Karpas-422 (cell line): ENCODE data around the gene NDUFB7. TPM values are rescaled to one million over a fixed set of nuclear protein-coding genes. Genes with fewer than 3 reads are reported as not detected.

Experiments used
- DNase-seq: peaks from one replicate; pipeline ENCODE4 v3.0.0-alpha.2; 2015
- H2AFZ ChIP-seq: fragments of 200-600 bp; sonication (generic); 2 replicates; pipeline ENCODE4 v1.6.1; 2014; ENCODE audit warnings: antibody characterized with exemption, low read length, mixed read lengths
- H3K27ac ChIP-seq: fragments of 200-600 bp; sonication (generic); 2 replicates; pipeline ENCODE4 v1.5.1; 2014; ENCODE audit warnings: mild to moderate bottlenecking, low read length, moderate library complexity
- H3K27me3 ChIP-seq: fragments of 200-600 bp; sonication (generic); 2 replicates; pipeline ENCODE4 v1.6.1; 2014; ENCODE audit warnings: low read length, mixed read lengths
- H3K36me3 ChIP-seq: fragments of 200-600 bp; sonication (generic); 2 replicates; pipeline ENCODE4 v1.6.1; 2014; ENCODE audit warnings: low read length, mixed read lengths; ENCODE audit not compliant: insufficient read depth
- H3K4me1 ChIP-seq: fragments of 200-600 bp; sonication (generic); 2 replicates; pipeline ENCODE4 v1.6.1; 2014; ENCODE audit warnings: mild to moderate bottlenecking, low read length, mixed read lengths
- H3K4me2 ChIP-seq: fragments of 200-600 bp; sonication (generic); 2 replicates; pipeline ENCODE4 v1.6.1; 2014; ENCODE audit warnings: low read length, low read depth, mild to moderate bottlenecking; ENCODE audit not compliant: poor library complexity, severe bottlenecking
- H3K4me3 ChIP-seq: fragments of 200-600 bp; sonication (generic); 2 replicates; pipeline ENCODE4 v1.5.1; 2014; ENCODE audit warnings: mild to moderate bottlenecking, antibody characterized with exemption, low read length, mixed read lengths
- H3K79me2 ChIP-seq: fragments of 200-600 bp; sonication (generic); 2 replicates; pipeline ENCODE4 v1.6.1; 2014; ENCODE audit warnings: mild to moderate bottlenecking, low read length, mixed read lengths
- H3K9ac ChIP-seq: fragments of 200-600 bp; sonication (generic); 2 replicates; pipeline ENCODE4 v1.6.0; 2014; ENCODE audit warnings: low read length
- H3K9me2 ChIP-seq: fragments of 200-600 bp; sonication (generic), shearing (Covaris generic); replicated peaks from 2 replicates; pipeline ENCODE4 v1.6.0; 2014; ENCODE audit warnings: mild to moderate bottlenecking, low read length, moderate library complexity; ENCODE audit not compliant: insufficient read depth
- H3K9me3 ChIP-seq: fragments of 300-700, 200-600 bp; sonication (generic); 2 replicates; pipeline ENCODE4 v1.6.1; 2014; ENCODE audit warnings: low read length, mixed read lengths
- H4K20me1 ChIP-seq: fragments of 200-600 bp; sonication (generic); 2 replicates; pipeline ENCODE4 v1.6.1; 2014; ENCODE audit warnings: mild to moderate bottlenecking, antibody characterized with exemption, low read length, low read depth; ENCODE audit not compliant: insufficient read depth
- total RNA-seq: library from RNA; depleted of rRNA; stranded (reverse); fragments of >200 nt; shearing (Covaris generic); gene quantifications from 2 replicates; pipeline ENCODE4 v1.2.3, GENCODE V29; 2014; ENCODE audit warnings: low replicate concordance

Gene NDUFB7
- total RNA-seq, 1 experiment from 2014 or later = 230 TPM

DNA sequence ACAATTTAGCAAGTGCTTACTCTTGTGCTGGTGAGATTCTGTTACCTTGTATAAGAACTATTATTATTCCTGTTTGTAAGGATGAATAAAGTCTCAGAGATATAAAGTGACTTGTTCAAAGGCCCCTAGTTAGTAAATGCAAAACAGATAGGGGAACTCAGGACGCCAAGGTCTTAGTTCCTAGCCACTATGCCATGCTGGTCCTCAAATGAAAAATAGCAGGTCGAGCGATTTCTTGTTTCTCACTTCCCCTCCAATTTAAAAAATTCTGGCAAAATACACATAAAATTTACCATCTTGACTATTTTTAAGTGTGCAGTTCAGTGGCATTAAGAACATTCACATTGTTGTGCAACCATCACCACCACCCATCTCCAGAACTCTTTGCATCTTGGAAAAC is 41.4 kb downstream of the NDUFB7 start:
- Histone ChIP-seq H3K9ac (peak overlapping the region; percentile 84), H4K20me1 (no peaks in the 10 kb centered on the region), H3K79me2 (peaks cover 48% of the 10 kb centered on the region), H3K27me3 (no peaks in the 10 kb centered on the region), H3K36me3 (no peaks in the 10 kb centered on the region), H3K9me3 (no peaks in the 10 kb centered on the region), H3K4me3 (peak overlapping the region; percentile 91), H3K4me2 (peak overlapping the region; percentile 92), H3K9me2 (no peaks in the 10 kb centered on the region), H3K4me1 (peaks cover 20% of the 10 kb centered on the region), H2AFZ (no peak overlapping the region), H3K27ac (peak overlapping the region; percentile 72)
- DNase-seq = peak; percentile 62

DNA sequence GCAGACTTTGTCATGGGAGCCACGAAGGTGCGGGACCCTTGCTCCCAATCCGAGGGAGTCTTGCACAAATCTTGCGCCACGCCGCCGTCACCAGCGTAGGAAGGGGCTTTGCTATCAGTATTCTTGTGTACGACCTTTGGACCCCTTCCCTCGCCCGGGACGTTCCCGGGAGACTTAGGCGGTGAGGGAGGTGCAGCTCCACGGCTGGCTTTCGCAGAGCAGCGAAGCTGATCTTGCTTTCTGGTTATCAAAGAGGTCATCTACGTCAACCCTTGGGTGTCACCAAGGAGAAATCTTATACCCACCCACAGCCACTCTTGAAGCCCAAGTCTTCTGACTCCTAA is 41.9 kb downstream of the NDUFB7 start:
- peak; percentile 72 for DNase-seq
- H2AFZ ChIP-seq = peak overlapping the region; percentile 50; the same call in 1 of the 2 replicates
- no peaks in the 10 kb centered on the region for H3K9me2 ChIP-seq
- H3K79me2 ChIP-seq = peaks cover 48% of the 10 kb centered on the region
- peak overlapping the region; percentile 91 for H3K4me3 ChIP-seq
- peak overlapping the region; percentile 84 for H3K9ac ChIP-seq
- H3K27ac ChIP-seq = peak overlapping the region; percentile 72
- peaks cover 20% of the 10 kb centered on the region for H3K4me1 ChIP-seq
- no peaks in the 10 kb centered on the region for H3K9me3 ChIP-seq
- H4K20me1 ChIP-seq = no peaks in the 10 kb centered on the region
- H3K27me3 ChIP-seq = no peaks in the 10 kb centered on the region
- peak overlapping the region; percentile 92 for H3K4me2 ChIP-seq
- H3K36me3 ChIP-seq = no peaks in the 10 kb centered on the region

DNA sequence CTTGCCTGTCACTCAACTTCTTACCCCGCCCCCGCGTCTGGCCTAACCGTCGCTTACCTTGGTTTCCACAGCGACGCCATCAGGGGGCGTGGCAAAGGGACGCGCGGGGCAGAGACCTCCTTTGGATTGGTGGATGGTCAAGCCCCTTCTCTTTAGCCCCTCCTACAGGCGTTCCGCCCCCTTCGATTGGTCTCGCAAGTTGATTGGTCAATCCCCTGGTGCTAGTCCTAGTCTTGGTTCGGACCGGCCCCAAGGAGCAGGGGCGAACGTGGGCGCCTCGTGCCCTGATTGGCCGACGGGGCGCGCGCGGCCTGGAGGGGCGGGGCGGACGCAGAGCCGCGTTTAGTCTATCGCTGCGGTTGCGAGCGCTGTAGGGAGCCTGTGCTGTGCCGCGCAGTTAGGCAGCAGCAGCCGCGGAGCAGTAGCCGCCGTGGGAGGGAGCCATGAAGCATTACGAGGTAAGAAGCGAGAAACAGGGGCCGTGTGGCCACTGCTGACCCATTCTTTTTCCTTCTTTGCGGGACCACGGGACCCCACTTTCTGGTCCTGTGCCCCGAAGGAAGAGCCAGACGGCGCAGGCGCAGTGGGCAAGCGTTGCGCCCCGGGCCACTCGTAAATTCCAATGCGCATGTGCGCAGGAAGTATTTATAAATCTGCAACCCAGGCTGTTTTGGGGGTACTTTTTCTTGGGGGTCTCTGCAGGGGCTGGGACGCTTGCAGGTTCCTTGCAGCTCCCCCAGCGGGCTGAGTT is 42.4 kb downstream of the NDUFB7 start, which contains the start of gene TECR:
Gene TECR, plus strand, starts transcription at position 341 of the 751 bp plus-strand sequence. Its CDS starts 103 bp downstream, at position 444.
- peak within 1 kb of the TSS; percentile 92 for H3K4me2 ChIP-seq
- no peaks in the 10 kb centered on the region for H3K9me2 ChIP-seq
- H4K20me1 ChIP-seq = no peaks in the 10 kb centered on the region
- H3K27me3 ChIP-seq = no peaks in the 10 kb centered on the region
- peak within 1 kb of the TSS; percentile 91 for H3K4me3 ChIP-seq
- peak within 1 kb of the TSS; percentile 72 for H3K27ac ChIP-seq
- peak within 1 kb of the TSS; percentile 84 for H3K9ac ChIP-seq
- peaks cover 43% of the 10 kb centered on the region for H3K79me2 ChIP-seq
- no peaks in the 10 kb centered on the region for H3K9me3 ChIP-seq
- peak; percentile 100 for DNase-seq
- peaks cover 20% of the 10 kb centered on the region for H3K4me1 ChIP-seq
- H2AFZ ChIP-seq = peak within 1 kb of the TSS; percentile 84
- H3K36me3 ChIP-seq = no peaks in the 10 kb centered on the region

DNA sequence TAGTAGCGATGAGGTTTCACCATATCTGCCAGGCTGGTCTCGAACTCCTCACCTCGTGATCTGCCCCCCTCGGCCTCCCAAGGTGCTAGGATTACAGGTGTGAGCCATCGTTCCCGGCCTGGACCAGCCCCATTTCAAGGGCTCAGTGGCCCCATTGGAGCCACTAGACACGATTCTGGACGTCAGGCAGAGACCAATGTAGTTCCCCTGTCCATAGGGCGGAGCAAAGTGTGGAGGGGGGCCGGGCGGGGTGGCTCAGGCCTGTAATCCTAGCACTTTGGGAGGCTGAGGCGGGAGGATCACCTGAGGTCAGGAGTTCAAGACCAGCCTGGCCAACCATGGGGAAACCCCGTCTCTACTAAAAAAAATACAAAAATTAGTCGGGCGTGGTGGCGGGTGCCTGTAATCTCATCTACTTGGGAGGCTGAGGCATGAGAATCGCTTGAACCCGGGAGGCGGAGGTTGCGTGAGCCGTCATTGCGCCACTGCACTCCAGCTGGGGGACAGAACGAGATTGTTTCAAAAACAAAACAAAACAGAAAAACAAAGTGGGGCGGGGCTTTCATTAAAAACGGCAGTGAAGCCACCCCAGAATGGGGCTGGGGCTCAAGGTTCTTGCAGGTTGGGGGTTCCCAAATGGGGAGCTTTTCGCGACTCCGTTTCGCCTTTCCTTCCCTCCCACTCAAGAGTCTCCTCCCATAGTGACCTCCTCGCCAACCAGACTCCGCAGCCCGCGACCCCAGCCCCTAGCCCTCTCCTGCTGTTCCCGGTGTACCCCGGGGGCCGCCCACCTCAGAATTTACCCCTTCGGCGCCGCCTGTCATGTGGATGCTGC is 43.2 kb downstream of the NDUFB7 start:
- peak overlapping the region; percentile 68 for H3K9ac ChIP-seq
- H3K36me3 ChIP-seq = no peaks in the 10 kb centered on the region
- no peaks in the 10 kb centered on the region for H3K9me3 ChIP-seq
- no peaks in the 10 kb centered on the region for H4K20me1 ChIP-seq
- H3K4me1 ChIP-seq = peaks cover 20% of the 10 kb centered on the region
- H3K4me2 ChIP-seq = peak overlapping the region; percentile 78
- H3K4me3 ChIP-seq = peak overlapping the region; percentile 69
- H3K27me3 ChIP-seq = no peaks in the 10 kb centered on the region
- H3K79me2 ChIP-seq = peaks cover 40% of the 10 kb centered on the region
- no peak overlapping the region for H3K27ac ChIP-seq
- H3K9me2 ChIP-seq = no peaks in the 10 kb centered on the region
- H2AFZ ChIP-seq = peak overlapping the region; percentile 84
- no peak for DNase-seq

- Histone ChIP-seq H3K9ac (no peak overlapping the region), H3K9me3 (no peaks in the 10 kb centered on the region), H3K27ac (no peak overlapping the region), H3K27me3 (no peaks in the 10 kb centered on the region), H3K9me2 (no peaks in the 10 kb centered on the region), H3K4me3 (no peak overlapping the region), H3K79me2 (peaks cover 18% of the 10 kb centered on the region), H3K4me2 (no peak overlapping the region), H2AFZ (no peak overlapping the region), H3K36me3 (no peaks in the 10 kb centered on the region), H3K4me1 (peaks cover 20% of the 10 kb centered on the region), H4K20me1 (no peaks in the 10 kb centered on the region)
- no peak for DNase-seq
These were observed 45.4 kb downstream of the NDUFB7 start for GRCh38 chr19:14526423-14526822.

DNA sequence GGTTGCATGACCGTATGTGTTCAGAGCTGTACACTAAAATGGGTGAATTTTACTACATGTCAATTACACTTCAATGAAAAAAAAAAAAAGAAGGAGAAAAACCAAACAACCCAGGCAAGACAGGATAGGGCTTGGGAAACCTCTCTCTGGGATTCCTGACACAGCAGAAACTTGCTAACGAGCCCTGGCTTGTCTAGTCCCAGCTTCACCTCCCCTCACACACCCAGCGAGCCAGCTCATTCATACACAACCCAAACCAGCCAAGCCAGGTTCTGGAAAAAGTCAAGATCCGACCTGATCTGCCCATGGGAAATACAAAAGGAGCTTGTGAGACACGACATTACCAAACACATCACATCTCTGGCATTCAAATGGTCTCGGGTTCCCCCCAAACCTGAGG is 46.1 kb downstream of the NDUFB7 start:
- Histone ChIP-seq H3K4me2 (no peak overlapping the region), H3K9ac (no peak overlapping the region), H3K9me3 (no peaks in the 10 kb centered on the region), H3K27me3 (no peaks in the 10 kb centered on the region), H4K20me1 (no peaks in the 10 kb centered on the region), H3K27ac (no peak overlapping the region), H3K4me3 (no peak overlapping the region), H2AFZ (no peak overlapping the region), H3K9me2 (no peaks in the 10 kb centered on the region), H3K36me3 (no peaks in the 10 kb centered on the region), H3K79me2 (peaks cover 11% of the 10 kb centered on the region), H3K4me1 (peaks cover 14% of the 10 kb centered on the region)
- no peak for DNase-seq

- Histone ChIP-seq H3K9me2 (no peaks in the 10 kb centered on the region), H3K79me2 (peaks cover 21% of the 10 kb centered on the region), H3K27me3 (no peaks in the 10 kb centered on the region), H2AFZ (no peak overlapping the region), H3K4me1 (peaks cover 20% of the 10 kb centered on the region), H3K4me2 (no peak overlapping the region), H3K27ac (no peak overlapping the region), H3K9me3 (no peaks in the 10 kb centered on the region), H3K4me3 (no peak overlapping the region), H4K20me1 (peaks cover 22% of the 10 kb centered on the region), H3K9ac (no peak overlapping the region), H3K36me3 (peaks cover 14% of the 10 kb centered on the region)
- no peak for DNase-seq
These were observed 51.3 kb downstream of the NDUFB7 start for GRCh38 chr19:14520543-14520942.

- Histone ChIP-seq H4K20me1 (peaks cover 28% of the 10 kb centered on the region), H3K9me3 (no peaks in the 10 kb centered on the region), H3K4me2 (no peak overlapping the region), H3K27ac (no peak overlapping the region), H3K4me1 (peaks cover 22% of the 10 kb centered on the region), H2AFZ (no peak overlapping the region; the same call in 1 of the 2 replicates), H3K36me3 (peaks cover 20% of the 10 kb centered on the region), H3K9me2 (no peaks in the 10 kb centered on the region), H3K4me3 (no peak overlapping the region), H3K79me2 (peaks cover 21% of the 10 kb centered on the region), H3K9ac (no peak overlapping the region), H3K27me3 (no peaks in the 10 kb centered on the region)
- DNase-seq = no peak
These were observed 51.9 kb downstream of the NDUFB7 start for GRCh38 chr19:14519860-14520407.
